HEK293T (cell line): ENCODE data around the gene CRADD.

Experiments used
- FOXM1 ChIP-seq: fragments of 450-650 bp; IDR thresholded peaks from 2 replicates; pipeline ENCODE4 v1.6.1; 2017; ENCODE audit warnings: mild to moderate bottlenecking, borderline replicate concordance
- HDGF ChIP-seq: fragments of 450-650 bp; IDR thresholded peaks from 2 replicates; pipeline ENCODE4 v1.6.1; 2017; ENCODE audit warnings: antibody characterized with exemption, borderline replicate concordance
- LEF1 ChIP-seq: fragments of 450-650 bp; IDR thresholded peaks from 2 replicates; pipeline ENCODE4 v1.6.1; 2017; ENCODE audit warnings: mild to moderate bottlenecking, borderline replicate concordance
- TARDBP ChIP-seq: fragments of 450-650 bp; IDR thresholded peaks from 2 replicates; pipeline ENCODE4 v1.6.1; 2016

DNA sequence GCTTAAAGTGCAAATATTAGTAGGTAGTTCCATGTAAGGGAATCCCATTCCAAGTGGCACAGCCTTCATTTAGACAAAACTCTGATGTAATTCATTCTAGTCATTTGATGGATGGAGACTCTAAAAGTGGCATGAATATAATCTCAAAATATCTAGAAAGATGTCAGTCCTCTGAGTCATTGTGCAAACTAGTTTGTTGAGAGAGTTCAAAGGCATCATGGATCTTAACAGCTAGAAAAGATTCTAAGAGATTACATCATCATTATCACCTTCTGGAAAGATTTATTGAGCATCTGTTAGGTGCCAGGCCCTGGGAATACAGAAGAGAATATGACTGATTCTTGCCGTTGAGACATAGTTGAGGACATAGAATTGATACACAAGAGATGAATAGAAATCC lies 30.7 kb downstream of the CRADD start:
- TF ChIP-seq FOXM1 (no peak), LEF1 (no peak), HDGF (no peak), TARDBP (no peak)
